GM18867 (cell line): ENCODE results near the gene USP6NL.

Experiments
- ATAC-seq: cut with Tn5 transposase; IDR thresholded peaks from one replicate; pipeline ENCODE4 v1.9.1; 2021; ENCODE audit warnings: mild to moderate bottlenecking, moderate library complexity; ENCODE audit not compliant: unreplicated experiment

USP6NL gene

DNA sequence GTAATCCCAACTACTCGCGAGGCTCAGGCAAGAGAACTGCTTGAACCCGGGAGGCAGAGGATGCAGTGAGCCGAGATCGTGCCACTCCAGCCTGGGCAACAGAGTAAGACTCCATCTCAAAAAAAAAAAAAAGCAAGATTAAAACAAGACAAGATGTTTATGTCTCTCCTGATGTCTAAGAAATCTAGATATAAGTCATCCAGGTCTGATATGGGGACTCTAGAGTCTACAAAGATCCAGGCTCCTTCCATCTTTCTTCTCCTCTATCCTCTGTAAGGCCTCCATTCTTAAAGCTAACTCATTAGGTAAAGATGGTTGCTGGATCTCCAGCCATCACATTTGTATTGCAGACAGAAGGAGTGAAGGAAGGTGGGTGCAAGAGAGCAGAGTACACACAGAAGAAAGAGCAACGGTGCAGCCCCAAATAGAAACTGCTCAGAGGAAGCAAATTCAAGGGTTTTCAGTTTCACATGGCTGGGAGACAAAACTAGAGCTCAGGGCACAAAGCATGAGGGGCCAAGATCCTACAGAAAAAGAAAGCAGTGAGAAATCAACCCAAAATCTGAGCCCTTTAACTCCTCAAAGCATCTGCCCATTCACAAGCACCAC, 57.6 kb downstream of the USP6NL start:
- peak; percentile 87 for ATAC-seq

DNA sequence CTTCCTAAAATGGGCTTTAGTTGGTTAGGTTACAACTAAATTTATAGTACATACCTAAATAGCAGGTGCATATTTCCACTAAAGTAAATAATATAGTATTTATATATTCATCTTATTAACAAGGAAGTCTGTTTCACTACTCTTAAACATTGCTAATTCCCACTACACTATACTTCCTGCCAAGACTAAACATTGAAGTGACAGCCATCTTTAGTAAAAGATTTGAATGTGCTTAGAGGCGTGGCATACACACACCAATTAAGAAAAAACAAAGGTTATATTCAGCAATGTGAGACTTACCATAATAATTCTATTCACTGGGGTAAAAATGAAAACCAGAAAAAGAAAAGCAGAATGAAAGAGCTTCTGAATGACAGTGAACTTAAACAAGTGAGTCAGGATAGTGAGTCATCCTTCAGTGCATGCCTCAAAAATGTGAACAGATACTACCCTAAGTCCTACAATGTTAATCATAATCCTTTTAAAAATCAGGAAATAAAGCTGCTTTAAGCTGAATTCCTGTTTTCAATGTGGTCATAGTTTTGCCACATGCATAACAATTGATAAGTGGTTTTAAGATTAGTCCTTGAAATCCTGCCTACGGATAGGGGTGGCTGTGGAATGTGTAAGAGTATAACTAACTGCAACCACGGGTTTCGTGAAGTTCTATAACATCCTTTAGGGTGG, 59.4 kb downstream of the USP6NL start:
- ATAC-seq = no peak

DNA sequence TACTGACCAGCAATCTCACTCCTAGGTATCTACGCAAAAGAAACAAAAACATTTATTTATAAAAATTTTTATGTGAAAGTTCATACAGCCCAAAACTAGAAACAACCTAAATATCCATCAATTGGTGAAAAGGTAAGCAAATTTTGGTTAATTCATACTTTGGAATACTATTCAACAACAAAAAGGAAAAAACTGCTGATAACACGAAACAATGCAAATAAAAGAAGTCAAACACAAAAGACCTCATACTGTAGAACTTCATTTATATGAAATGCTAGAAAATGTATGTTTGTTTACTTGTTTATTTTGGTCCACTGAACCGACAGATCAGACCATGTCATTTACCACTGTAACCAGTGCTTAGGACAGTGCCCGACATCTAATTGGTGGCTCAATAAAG, 60.3 kb downstream of the USP6NL start:
- ATAC-seq = no peak

DNA sequence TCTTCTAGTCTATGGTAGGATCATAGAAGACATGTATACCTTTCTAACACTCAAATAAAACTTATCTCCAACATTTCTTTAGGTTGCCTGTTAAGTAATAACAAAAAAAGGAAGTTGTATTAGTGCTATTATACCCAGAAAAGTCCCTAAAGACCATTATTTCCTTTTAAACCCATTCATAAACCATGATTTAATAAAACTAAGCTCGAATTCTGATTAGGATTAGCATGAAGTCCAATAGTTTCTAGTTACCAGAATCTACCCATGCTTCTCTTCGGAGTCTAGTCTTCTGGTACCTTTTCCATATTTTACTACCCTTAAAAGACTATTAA, 62.7 kb downstream of the USP6NL start:
- no peak for ATAC-seq

DNA sequence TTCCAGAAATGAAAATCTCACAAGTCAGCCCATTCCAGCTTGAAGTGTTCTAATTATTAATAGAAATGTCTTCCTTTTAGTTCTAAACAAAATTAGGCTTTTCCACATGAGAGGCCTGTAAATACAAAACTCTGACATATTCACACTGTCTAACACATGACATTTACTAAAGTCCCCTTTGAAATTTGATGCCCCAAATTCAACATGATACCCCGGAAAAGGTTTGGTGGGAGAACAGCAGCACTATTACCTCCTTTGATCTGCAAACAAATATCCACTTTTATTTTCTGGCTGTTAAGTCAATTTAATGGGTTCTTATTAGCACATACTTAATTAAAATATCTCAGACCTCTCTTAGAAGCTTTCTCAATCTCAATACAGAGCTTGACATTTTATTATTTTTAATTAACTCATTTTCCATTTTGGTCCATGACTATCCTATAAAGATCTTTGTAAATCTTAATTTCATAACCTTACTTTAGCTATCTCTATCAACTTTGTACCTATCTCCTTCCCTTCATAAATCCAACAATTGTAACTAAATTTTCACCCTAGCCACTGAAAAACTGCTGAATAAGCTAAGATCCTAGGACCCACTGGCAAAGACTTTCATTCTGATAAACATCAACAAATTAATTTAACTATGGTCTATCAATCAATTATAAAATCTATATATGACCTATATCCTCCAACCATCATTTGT, 63.2 kb downstream of the USP6NL start:
- ATAC-seq = no peak

DNA sequence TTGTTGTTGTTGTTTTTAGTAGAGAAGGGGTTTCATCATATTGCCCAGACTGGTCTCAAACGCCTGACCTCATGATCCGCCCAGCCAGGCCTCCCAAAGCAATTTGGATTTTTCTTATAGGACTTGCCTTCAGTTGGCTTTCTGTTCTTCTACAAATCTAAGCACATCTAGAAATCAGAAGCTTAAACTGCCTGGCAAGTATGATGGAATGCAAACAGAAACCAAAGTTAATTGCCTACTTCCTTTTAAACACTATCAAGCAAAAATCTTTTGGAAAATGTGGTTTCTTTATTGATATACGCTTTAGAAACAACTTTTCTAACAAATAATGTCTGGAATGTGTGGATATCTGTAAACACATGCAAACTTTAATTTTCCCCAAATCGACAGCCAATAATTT, 64.9 kb downstream of the USP6NL start:
- ATAC-seq = no peak

DNA sequence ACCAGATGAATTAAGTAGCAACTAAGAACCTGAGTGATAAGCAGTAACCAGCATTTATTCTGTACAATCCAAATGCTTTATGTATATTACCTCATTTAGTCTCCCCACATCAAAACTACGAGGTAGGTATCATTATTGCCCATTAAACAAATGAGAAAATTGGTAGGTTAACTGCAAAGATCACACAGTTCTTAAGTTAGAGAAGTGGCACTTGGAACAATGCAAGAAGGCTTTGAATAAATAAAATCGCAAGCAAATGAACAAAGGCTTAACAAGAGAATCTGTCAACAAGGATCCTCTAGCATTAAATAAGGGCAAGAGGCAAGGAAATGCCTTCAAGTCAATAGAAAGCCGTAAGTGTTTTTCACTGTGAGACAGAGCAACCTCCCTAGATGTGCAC, 70.2 kb downstream of the USP6NL start:
- ATAC-seq = no peak

DNA sequence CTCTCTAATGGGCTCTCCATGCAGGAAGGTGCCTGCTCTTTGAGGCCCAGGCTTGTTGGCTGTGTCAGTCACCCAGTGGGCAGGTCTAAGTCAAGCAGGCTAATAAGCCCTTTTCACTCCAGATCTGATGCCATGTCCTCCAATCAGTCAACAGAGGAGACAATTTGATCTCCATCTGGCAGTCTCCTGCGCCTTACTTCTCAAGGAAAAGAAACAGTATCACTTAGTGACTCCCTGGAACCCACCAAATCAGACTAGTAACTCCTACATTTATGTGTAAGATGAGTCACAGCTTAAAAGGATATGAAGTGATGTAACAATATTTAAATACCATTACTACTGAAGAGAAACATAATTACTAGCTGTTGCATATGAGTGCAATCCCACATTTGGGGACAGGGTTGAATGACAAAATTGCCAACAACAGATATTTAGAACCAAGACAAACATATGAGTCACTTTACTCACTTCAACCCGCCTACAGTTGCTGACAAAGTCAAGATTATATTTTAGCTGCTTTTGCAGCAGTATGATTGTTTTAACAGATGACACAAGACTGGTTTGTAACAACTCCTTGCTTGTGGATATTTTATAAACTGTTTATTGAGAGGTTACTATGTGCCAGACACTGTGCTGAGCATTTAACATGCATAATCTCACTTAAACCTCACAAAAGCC, 72.1 kb downstream of the USP6NL start:
- no peak for ATAC-seq

DNA sequence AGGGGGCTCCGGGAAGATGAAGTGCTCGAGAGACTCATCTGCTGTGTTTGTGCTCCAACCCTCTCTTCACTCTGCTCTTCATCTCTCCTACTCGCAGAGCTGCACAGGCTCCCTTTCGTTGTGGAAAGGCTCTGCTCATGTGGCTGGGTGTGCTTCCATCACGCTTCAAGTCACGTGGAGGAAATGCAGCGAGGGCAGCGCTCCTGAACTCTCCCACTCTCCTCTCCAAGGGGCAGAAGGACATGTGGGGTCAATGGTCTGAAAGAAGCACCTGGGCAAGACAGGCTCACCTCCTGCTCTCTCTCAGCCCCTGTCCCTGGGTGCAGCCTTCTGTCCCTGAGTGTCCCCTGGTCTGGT, 72.6 kb downstream of the USP6NL start:
- ATAC-seq = no peak

DNA sequence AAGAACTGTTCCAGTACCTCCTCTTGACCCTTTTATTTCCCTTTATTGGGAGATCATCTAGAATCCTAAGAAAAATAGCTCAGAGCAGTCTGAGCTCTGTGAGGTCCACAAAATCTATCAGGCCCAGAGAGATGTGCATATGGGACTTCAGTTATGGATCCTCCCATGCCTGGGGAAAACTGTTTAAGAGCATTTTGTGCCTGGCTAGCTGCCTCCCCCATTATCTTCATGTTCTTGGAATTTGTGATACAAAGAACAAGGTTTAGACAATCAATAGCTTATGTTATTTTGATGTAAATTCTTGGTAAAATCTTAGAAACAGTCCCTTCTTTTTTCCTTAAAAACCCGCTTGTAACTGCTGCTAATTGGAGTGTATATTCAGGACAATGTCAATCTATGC, 75.2 kb downstream of the USP6NL start:
- no peak for ATAC-seq

DNA sequence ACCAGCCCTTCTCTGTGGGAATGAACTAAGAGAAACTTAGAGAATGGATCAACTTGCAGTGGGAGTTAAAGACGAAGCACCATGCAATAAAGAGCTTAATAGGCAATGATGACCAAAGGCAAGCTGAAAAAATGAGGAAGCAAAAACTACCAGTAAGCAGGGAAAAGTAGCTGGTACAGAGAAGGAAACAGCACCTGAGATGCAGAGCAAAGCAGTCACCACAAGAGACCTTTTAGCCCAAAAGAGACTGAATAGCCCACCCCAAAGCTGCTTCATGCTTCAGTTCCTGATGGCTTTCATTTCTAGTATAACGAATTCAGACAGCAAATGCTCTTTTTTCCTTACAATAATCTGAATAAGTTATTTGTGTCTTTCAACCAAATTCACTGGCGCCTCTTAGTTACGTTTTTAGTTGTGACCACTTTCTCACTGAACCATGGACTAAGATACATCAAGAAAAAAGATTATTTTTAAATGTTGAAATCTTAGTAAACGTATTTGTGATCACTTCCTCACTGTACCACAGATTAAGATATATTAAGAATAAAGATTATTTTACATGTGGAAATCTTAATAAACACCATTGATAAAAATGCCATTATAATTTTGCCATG, 76.0 kb downstream of the USP6NL start:
- ATAC-seq = peak; percentile 42

DNA sequence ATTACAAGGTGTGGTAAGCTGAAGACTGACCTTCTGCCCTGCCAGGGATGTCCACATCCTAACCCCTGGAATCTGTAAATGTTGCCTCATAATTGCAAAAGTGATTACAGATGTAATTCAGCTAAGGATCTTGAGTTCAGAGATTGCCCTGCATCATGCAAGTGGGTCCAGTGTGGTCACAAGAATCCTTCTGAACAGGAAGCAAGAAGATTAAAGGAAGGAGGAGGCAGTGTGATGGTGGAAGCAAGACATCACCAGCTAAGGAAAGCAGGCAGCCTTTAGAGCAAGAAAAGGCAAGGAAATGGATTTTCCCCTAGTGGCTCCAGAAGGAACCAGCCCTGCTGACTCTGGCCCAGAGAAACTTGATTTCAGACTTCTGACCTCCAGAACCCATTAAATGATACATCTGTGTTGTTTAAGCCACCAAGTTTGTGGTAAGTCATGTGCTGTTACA, 78.1 kb downstream of the USP6NL start:
- no peak for ATAC-seq

DNA sequence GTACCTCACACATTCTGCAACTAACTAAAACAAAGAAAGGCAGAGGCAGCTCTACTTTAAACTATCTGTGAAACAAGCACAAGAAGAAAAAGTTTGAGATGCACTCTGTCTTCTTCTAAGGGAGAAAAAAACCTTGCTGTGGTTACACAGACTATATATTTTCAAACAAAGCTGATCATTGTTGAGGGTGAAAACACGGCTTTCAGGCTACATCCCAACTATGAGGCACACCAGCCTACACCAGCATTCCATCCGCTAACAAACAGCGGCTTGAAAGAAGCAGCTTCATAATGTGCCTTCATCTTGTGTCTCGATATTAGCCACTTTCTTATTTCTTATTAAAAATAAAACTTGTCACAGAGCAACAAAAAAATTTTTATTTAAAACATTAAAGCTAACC, 79.1 kb downstream of the USP6NL start:
- no peak for ATAC-seq

DNA sequence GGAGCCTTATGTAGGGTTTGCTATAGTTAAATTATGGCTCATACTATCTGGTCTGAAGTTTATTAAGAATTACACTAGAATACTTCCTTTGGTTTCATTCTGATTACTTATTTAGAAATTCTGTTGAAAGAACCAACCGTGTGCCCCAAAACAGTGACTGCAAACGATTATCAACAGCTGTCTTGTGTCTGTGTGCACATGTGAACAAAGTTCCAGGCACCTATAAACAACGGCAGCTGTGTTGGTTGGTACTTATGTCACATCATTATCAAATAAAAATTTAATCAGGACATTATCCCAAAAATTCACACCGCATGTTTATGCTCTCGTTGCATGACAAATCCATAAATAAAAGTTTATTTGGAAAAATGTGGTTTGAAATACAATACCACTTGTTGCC, 80.6 kb downstream of the USP6NL start:
- no peak for ATAC-seq

DNA sequence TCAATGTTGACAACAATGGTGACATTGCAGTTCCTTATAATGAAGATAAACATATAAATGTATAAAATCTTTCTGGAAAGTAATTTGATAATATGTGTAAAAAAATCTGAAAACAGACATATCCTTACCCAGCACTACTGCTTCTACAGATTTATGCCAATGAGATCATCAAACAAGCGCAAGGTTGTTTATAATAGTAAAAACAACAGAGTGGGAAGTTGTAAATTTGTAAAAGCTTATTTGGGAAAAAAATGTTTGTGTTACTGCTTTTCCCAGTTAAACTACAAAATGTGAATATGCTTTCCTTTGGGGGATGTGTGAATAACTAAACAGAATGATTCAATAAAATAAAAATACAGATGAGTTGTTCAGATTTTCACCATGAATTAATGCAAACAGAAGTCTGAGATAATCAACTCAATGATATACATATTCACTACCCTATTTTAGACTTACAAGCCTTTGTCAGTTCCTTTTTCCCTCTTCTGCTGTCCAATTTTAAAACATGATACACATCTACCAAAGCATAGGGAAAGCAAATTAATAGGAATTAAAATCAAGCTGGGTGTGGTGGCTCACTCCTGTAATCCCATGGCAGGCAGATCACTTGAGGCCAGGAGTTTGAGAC, 82.1 kb downstream of the USP6NL start:
- no peak for ATAC-seq

DNA sequence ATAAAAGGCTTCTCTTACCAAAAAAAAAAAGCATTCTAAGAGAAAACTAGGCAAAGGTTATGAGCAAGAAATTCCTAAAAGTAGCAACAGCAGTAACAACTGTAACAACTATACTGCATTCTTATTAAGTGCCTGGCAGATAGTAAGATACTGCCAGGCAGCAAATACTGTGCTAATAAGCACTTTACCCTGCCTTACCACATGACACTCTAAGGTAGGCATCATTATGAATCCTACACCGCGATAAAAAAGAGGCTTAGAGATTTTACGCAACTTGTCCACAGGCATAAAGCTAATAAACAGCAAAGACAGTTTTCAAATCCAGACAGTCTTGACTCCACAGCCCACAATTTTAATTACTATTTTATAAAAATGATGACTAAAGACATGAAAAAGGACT, 83.2 kb downstream of the USP6NL start:
- no peak for ATAC-seq

DNA sequence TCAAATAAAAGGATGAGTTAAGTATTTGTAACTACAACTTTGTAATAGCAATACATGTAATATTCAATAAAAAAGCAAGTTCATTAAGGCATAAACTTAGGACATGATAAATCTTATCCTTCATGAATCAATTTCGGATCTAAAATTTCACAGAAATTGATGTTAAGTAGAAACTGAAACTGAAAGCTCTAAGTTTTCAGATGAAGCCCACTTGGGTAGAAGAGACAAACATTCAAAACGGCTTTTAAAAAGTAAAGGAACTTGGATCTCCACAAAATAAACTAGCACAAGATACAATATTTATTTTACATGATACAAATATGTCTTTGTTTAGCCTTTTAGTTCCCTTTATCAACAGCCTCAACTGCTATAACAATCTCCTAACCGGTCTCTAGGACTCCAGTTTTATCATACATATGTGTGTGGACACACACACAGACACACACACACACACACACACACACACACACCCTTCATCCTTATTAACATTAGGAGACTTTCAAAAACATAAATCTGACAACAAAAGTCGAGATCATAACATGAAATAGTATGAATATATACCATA, 83.7 kb downstream of the USP6NL start:
- ATAC-seq = no peak

DNA sequence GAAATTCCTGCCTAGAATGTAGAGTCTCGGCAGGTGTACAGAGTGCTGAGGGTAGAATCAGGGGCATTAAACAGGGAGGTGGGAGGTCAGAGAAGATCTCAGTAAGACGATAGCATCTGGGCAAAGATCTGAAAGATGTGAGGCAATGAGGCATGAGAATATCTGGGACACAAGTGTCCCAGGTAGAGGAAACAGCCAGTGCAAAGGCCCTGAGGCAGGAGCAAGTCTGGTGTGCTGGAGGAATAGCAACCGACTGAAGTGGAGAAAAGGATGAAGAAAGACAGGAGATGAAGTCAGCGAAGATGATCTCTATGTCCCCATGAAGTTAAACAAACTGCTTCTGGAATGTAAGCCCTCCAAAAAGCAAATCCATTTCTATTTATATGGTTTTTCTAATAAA, 84.4 kb downstream of the USP6NL start:
- ATAC-seq = no peak

DNA sequence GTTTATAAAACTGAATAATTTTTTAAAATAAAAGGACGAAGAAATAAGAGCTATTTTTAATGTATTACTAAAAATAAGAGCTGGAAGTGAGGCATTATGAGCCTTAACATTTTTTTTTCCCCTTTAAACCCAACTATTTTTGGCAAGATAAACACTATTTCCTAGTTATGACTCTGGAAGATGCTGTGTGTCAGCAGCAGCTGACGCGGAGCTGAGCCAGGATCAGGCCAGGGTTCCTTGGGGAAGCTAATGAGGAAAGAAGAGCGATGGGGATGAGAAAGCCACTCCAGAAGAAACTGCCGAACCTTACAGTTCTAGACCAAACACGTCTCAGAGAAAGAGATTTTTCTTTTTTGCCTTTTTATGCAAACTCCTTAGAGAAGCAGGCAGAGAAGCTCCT, 85.9 kb downstream of the USP6NL start:
- no peak for ATAC-seq

DNA sequence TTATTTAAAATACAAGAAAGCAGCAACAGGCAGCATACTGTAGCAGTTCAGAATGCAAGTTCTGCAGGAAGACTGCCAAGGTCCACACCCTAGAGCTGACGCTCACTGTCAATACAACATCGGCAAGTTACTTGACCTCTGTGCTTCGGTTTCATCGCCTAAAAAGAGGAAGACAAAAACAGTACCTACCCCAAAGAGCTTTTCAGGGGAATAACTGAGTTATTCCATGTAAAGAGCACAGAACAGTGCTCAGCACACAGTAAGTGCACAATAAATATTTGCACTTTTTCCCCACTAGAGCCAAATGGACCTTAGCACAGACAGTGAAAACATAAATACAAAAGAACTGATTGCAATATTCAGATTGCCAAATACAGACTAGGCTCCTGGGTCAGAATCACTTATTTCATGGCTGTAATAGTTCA, 88.6 kb downstream of the USP6NL start:
- ATAC-seq = no peak

DNA sequence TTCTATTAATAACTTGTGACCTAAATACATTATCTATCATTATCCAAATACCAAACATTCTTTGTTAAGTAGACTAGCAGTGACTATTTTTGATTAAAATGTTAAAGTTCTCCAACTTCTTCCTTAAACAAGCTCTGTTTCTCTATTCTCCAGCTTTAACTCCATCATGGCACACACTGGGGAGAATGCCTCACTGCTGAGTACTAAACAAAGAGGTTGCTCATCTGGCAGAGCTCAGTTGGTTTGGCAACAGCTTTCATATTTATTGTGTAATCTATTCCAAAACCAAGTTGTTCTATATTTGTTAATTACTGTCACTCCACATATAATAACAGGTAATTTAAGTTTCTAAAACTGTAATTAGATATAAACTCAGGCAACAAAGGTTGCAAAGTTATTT, 89.6 kb downstream of the USP6NL start:
- ATAC-seq = no peak
